Activated gamma-delta T cell treated with Interleukin-2 at 50 U/mL for 16 hours (primary cell): ENCODE data around the gene XPNPEP2.

Source experiments
- DNase-seq: peaks from one replicate; pipeline ENCODE4 v3.0.0-alpha.2; 2020

XPNPEP2 gene

GRCh38 chrX:129780441-129781105, 41.8 kb downstream of the XPNPEP2 start:
- DNase-seq = no peak

GRCh38 chrX:129781134-129781672, 42.4 kb downstream of the XPNPEP2 start:
- peak; percentile 80 for DNase-seq

- DNase-seq = no peak
Observed at GRCh38 chrX:129781680-129782495, 43.1 kb downstream of the XPNPEP2 start.

GRCh38 chrX:129782706-129783105, 43.9 kb downstream of the XPNPEP2 start:
- DNase-seq = no peak

- no peak for DNase-seq
Observed at GRCh38 chrX:129783291-129783713, 44.5 kb downstream of the XPNPEP2 start.

GRCh38 chrX:129784371-129784770, 45.6 kb downstream of the XPNPEP2 start:
- DNase-seq = no peak

- DNase-seq = no peak
Observed at GRCh38 chrX:129785160-129785947, 46.6 kb downstream of the XPNPEP2 start.

GRCh38 chrX:129786210-129786651, 47.5 kb downstream of the XPNPEP2 start:
- no peak for DNase-seq

GRCh38 chrX:129787336-129788055, 48.7 kb downstream of the XPNPEP2 start:
- no peak for DNase-seq

- no peak for DNase-seq
Observed at GRCh38 chrX:129788527-129788926, 49.7 kb downstream of the XPNPEP2 start.

GRCh38 chrX:129790146-129790545, 51.4 kb downstream of the XPNPEP2 start:
- no peak for DNase-seq

GRCh38 chrX:129790808-129791207, 52.0 kb downstream of the XPNPEP2 start:
- no peak for DNase-seq

GRCh38 chrX:129791336-129791735, 52.6 kb downstream of the XPNPEP2 start:
- DNase-seq = no peak

GRCh38 chrX:129791961-129792570, 53.3 kb downstream of the XPNPEP2 start:
- DNase-seq = no peak

GRCh38 chrX:129792586-129793291, 54.0 kb downstream of the XPNPEP2 start:
- DNase-seq = no peak

- no peak for DNase-seq
Observed at GRCh38 chrX:129793604-129794191, 54.9 kb downstream of the XPNPEP2 start.

GRCh38 chrX:129795584-129795983, 56.8 kb downstream of the XPNPEP2 start:
- DNase-seq = no peak

- DNase-seq = no peak
Observed at GRCh38 chrX:129797251-129797906, 58.6 kb downstream of the XPNPEP2 start.

GRCh38 chrX:129798456-129798855, 59.7 kb downstream of the XPNPEP2 start:
- DNase-seq = no peak

GRCh38 chrX:129798888-129799287, 60.1 kb downstream of the XPNPEP2 start:
- no peak for DNase-seq
